ENCODE results near the gene CTTNBP2. TPM values are rescaled to one million over a fixed set of nuclear protein-coding genes. Genes with fewer than 3 reads are reported as not detected.

The CTTNBP2 gene
- polyA plus RNA-seq, 1 donor from 2014 or later = 53.5 TPM

DNA sequence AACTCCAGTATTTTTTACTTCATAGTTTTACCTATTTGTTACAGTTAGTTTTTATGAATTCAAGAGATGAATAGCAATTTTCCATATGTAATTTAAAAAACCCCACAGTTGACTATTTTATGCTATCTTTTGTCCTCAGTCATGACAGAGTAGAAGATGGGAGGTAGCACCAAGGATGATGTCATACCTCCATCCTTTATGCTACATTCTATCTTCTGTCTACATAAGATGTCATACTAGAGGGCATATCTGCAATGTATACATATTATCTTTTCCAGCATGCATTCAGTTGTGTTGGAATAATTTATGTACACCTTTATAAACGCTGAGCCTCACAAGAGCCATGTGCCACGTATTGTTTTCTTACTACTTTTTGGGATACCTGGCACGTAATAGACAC, 209.2 kb downstream of the CTTNBP2 start:
- H3K4me3 ChIP-seq (ENCODE audit: low read length) = no peak overlapping the region
- no peaks in the 10 kb centered on the region for H3K79me2 ChIP-seq (replicated peaks; ENCODE audit: insufficient read depth, low read length)
- no peak overlapping the region for H3K4me2 ChIP-seq (ENCODE audit: low read length)
- H4K20me1 ChIP-seq (ENCODE audit: insufficient read depth) = no peaks in the 10 kb centered on the region
- no peak overlapping the region for H3K9ac ChIP-seq (ENCODE audit: low read length)
- H3K27me3 ChIP-seq (ENCODE audit: insufficient read depth, low read depth, low read length) = no peaks in the 10 kb centered on the region
- TF ChIP-seq TAF1 (IDR thresholded peaks at IDR 0.05; ENCODE audit: low read depth) (no peak), POLR2AphosphoS5 (IDR thresholded peaks at IDR 0.05) (no peak)
- TF ChIP-seq, protein P1, sequence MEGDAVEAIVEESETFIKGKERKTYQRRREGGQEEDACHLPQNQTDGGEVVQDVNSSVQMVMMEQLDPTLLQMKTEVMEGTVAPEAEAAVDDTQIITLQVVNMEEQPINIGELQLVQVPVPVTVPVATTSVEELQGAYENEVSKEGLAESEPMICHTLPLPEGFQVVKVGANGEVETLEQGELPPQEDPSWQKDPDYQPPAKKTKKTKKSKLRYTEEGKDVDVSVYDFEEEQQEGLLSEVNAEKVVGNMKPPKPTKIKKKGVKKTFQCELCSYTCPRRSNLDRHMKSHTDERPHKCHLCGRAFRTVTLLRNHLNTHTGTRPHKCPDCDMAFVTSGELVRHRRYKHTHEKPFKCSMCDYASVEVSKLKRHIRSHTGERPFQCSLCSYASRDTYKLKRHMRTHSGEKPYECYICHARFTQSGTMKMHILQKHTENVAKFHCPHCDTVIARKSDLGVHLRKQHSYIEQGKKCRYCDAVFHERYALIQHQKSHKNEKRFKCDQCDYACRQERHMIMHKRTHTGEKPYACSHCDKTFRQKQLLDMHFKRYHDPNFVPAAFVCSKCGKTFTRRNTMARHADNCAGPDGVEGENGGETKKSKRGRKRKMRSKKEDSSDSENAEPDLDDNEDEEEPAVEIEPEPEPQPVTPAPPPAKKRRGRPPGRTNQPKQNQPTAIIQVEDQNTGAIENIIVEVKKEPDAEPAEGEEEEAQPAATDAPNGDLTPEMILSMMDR (IDR thresholded peaks at IDR 0.05; ENCODE audit: poor library complexity, severe bottlenecking) = no peak
- no peaks in the 10 kb centered on the region for H3K36me3 ChIP-seq (ENCODE audit: insufficient read depth, low read length)
- H3K9me2 ChIP-seq (ENCODE audit: insufficient read depth, low read length) = no peaks in the 10 kb centered on the region
- H3K27ac ChIP-seq (ENCODE audit: low read length) = no peak overlapping the region
- no peaks in the 10 kb centered on the region for H3F3A ChIP-seq (ENCODE audit: insufficient read depth, low read length, poor library complexity, severe bottlenecking)
- no peaks in the 10 kb centered on the region for H3K9me3 ChIP-seq (ENCODE audit: low read length)
- no peak overlapping the region for H2AFZ ChIP-seq (ENCODE audit: low read depth, low read length)

DNA sequence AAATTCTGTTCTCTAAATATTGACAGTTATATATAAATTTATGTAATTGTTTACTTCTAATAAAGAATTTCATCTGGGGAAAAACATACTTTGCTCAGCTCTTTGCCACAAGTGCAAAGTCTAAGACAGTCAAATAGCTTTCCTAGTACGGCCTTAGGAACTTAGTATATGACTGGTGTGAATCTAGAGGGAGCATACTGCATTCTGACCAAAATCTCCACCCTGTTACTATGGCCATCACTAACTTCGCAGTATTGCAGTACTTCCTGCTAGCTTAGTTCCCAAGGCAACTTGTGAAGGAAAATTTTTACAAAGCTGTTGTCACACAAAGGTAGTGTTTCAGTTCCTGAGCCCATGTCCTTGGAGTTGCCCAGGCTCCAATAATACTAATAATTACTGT, 211.9 kb downstream of the CTTNBP2 start:
- Histone ChIP-seq H3K4me2 (ENCODE audit: low read length) (no peak overlapping the region), H2AFZ (ENCODE audit: low read depth, low read length) (no peak overlapping the region), H3K79me2 (replicated peaks; ENCODE audit: insufficient read depth, low read length) (no peaks in the 10 kb centered on the region), H3K9me3 (ENCODE audit: low read length) (no peaks in the 10 kb centered on the region), H3K9ac (ENCODE audit: low read length) (no peak overlapping the region), H3K4me3 (ENCODE audit: low read length) (no peak overlapping the region), H3K9me2 (ENCODE audit: insufficient read depth, low read length) (no peaks in the 10 kb centered on the region), H3K27ac (ENCODE audit: low read length) (no peak overlapping the region), H3K27me3 (ENCODE audit: insufficient read depth, low read depth, low read length) (no peaks in the 10 kb centered on the region), H3F3A (ENCODE audit: insufficient read depth, low read length, poor library complexity, severe bottlenecking) (no peaks in the 10 kb centered on the region), H4K20me1 (ENCODE audit: insufficient read depth) (no peaks in the 10 kb centered on the region), H3K36me3 (ENCODE audit: insufficient read depth, low read length) (no peaks in the 10 kb centered on the region)
- TF ChIP-seq EP300 (conservative IDR thresholded peaks at IDR 0.05; ENCODE audit: poor library complexity, severe bottlenecking) (no peak), POLR2AphosphoS5 (IDR thresholded peaks at IDR 0.05) (no peak), MXI1 (conservative IDR thresholded peaks at IDR 0.05; ENCODE audit: poor library complexity, severe bottlenecking) (no peak)
